ENCODE measurements around the gene IDI2. TPM values are rescaled to one million over a fixed set of nuclear protein-coding genes. Genes with fewer than 3 reads are reported as not detected.

The IDI2 gene
- polyA plus RNA-seq, 1 donor (not counting 4 experiments of a cell fraction or from before 2014, with no cell fraction given), result not detected

DNA sequence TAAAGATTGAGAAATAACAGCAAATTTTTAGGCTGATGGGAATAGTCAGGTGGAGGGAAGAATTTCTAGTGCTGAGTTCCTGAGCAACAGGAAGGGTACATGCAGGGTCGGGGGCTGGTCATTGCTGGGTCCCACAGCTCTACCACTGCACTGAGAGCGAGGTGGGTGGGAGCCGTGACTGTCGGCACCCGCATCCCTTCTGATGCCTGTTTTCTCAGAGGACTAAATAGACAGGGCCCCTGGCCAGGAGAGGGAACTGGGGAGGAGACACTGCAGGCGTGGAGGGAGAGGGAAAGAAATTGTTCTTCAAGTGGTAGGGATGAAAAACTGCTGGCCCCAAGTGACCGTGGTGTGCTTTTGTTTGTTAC, 30.1 kb downstream of the IDI2 start:
- peaks cover 36 to 78% of the 10 kb centered on the region in 2 experiments for H3K36me3 ChIP-seq (ENCODE audit: control insufficient read depth in 2 of 2, extremely low read depth in 1 of 2, insufficient read depth in 2 of 2, low read length in 2 of 2)

DNA sequence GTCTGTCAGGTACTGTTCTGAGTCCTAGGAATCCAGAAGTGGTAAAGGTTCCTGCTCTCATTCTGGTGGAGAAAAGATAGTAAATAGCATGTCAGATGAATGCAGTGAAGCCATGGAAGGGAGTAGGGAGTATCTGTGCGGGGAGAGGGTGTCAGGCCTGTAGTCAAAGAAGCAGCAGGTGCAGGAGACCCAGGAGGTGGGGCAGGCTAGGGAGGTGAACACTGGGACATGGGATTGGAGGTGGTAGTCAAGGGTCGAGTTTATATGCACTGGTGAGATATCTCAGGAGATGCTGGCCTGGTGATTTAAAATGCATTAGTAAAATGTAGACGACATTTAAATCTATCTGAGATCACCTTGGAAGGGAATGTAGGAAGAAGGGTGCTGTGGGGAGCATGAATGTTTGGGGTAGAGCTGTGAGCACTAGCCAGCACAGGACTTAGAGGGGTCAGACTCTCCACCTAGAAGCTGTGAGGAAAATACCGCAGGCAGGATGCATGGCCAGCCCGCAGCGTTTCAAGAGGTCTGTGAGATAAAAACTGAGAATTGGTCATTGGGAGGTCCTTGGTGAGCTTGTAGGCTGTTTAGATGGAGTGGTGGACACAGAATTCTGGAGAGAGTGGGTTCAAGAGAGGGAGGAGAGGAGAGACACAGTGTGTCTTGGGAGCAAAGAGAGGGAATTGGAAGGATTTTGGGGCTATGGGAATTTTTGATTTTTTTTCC, 30.7 kb downstream of the IDI2 start:
- DNase-seq (ENCODE audit: low read depth, low spot score) (no peak), FAIRE-seq (no peak)
- H3K9ac ChIP-seq (ENCODE audit: control insufficient read depth, extremely low read depth, insufficient read depth, low read length), result no peak overlapping the region
- no peaks in the 10 kb centered on the region for H3K9me1 ChIP-seq (ENCODE audit: control insufficient read depth, extremely low read depth, insufficient read depth, low read length)
- H3K27me3 ChIP-seq (ENCODE audit: control insufficient read depth, extremely low read depth, insufficient read depth, low read length), result no peaks in the 10 kb centered on the region
- dilution Hi-C loops (cut with MboI; ENCODE audit: extremely low pct_ligation_motif_present, low sequenced_read_pairs), result no loop called here
- peaks cover 21% of the 10 kb centered on the region for H4K20me1 ChIP-seq (ENCODE audit: control insufficient read depth, extremely low read depth, insufficient read depth, low read length)
- no peak overlapping the region for H2AFZ ChIP-seq (ENCODE audit: control insufficient read depth, low read length)
- H3K27ac ChIP-seq (ENCODE audit: control insufficient read depth, insufficient read depth, low read length), result no peak overlapping the region
- TF ChIP-seq CTCF (optimal IDR thresholded peaks at IDR 0.05 in 1 of 3, IDR thresholded peaks at IDR 0.05 in 1 of 3, conservative IDR thresholded peaks at IDR 0.05 in 1 of 3; ENCODE audit: extremely low read depth in 1 of 3, insufficient read depth in 2 of 3, low read length in 3 of 3) (no peak), EZH2 (IDR thresholded peaks at IDR 0.05; ENCODE audit: low read length) (no peak)
- H3K79me2 ChIP-seq (ENCODE audit: control insufficient read depth, insufficient read depth, low read length), result peaks cover 80% of the 10 kb centered on the region
- peaks cover 8% of the 10 kb centered on the region for H3K4me1 ChIP-seq (ENCODE audit: control insufficient read depth, extremely low read depth, insufficient read depth, low read length)
- no peak overlapping the region for H3K4me3 ChIP-seq (ENCODE audit: control insufficient read depth in 2 of 3, extremely low read depth in 1 of 3, insufficient read depth in 2 of 3, low read depth in 1 of 3, low read length in 3 of 3)
- peaks cover 35 to 80% of the 10 kb centered on the region in 2 experiments for H3K36me3 ChIP-seq (ENCODE audit: control insufficient read depth in 2 of 2, extremely low read depth in 1 of 2, insufficient read depth in 2 of 2, low read length in 2 of 2)
- H3K4me2 ChIP-seq (ENCODE audit: control insufficient read depth, extremely low read depth, insufficient read depth, low read depth, low read length), result no peak overlapping the region
- H3K9me3 ChIP-seq (ENCODE audit: control insufficient read depth, low read depth, low read length), result no peaks in the 10 kb centered on the region

More for the DNA sequence above, 30.1 kb downstream of the IDI2 start:
- H3K9me1 ChIP-seq (ENCODE audit: control insufficient read depth, extremely low read depth, insufficient read depth, low read length), result no peaks in the 10 kb centered on the region
- H3K4me3 ChIP-seq (ENCODE audit: control insufficient read depth in 2 of 3, extremely low read depth in 1 of 3, insufficient read depth in 2 of 3, low read depth in 1 of 3, low read length in 3 of 3), result no peak overlapping the region
- peaks cover 5% of the 10 kb centered on the region for H3K4me1 ChIP-seq (ENCODE audit: control insufficient read depth, extremely low read depth, insufficient read depth, low read length)
- H3K27me3 ChIP-seq (ENCODE audit: control insufficient read depth, extremely low read depth, insufficient read depth, low read length), result no peaks in the 10 kb centered on the region
- no peak overlapping the region for H3K9ac ChIP-seq (ENCODE audit: control insufficient read depth, extremely low read depth, insufficient read depth, low read length)
- H3K4me2 ChIP-seq (ENCODE audit: control insufficient read depth, extremely low read depth, insufficient read depth, low read depth, low read length), result no peak overlapping the region
- TF ChIP-seq EZH2 (IDR thresholded peaks at IDR 0.05; ENCODE audit: low read length) (no peak), CTCF (optimal IDR thresholded peaks at IDR 0.05 in 1 of 3, IDR thresholded peaks at IDR 0.05 in 1 of 3, conservative IDR thresholded peaks at IDR 0.05 in 1 of 3; ENCODE audit: extremely low read depth in 1 of 3, insufficient read depth in 2 of 3, low read length in 3 of 3) (no peak)
- H3K9me3 ChIP-seq (ENCODE audit: control insufficient read depth, low read depth, low read length), result no peaks in the 10 kb centered on the region
- peaks cover 76% of the 10 kb centered on the region for H3K79me2 ChIP-seq (ENCODE audit: control insufficient read depth, insufficient read depth, low read length)
- peaks cover 21% of the 10 kb centered on the region for H4K20me1 ChIP-seq (ENCODE audit: control insufficient read depth, extremely low read depth, insufficient read depth, low read length)
- no peak overlapping the region for H2AFZ ChIP-seq (ENCODE audit: control insufficient read depth, low read length)
- FAIRE-seq, result no peak
- no peak for DNase-seq (ENCODE audit: low read depth, low spot score)
- no peak overlapping the region for H3K27ac ChIP-seq (ENCODE audit: control insufficient read depth, insufficient read depth, low read length)
- dilution Hi-C loops (cut with MboI; ENCODE audit: extremely low pct_ligation_motif_present, low sequenced_read_pairs), result no loop called here
